Activated naive CD4-positive, alpha-beta T cell treated with anti-CD3 and anti-CD28 coated beads, Interleukin-2, amount 10 ng/mL, durations not matched to agents 7 days and 5 days (primary cell): ENCODE results near the gene HELT.
"Not testable (repeated sequence)": the region's sequence is repeated elsewhere in the genome, so short reads cannot be mapped to it uniquely, and the experiment has no call there.

Source experiments
- CTCF ChIA-PET: fragments of 350-600 bp; sonication (Branson Sonifier 250); formaldehyde crosslinking; loops from one replicate; lab custom pipeline; 2021; ENCODE audit warnings: antibody characterized with exemption; lab: Charles Lee
- DNase-seq: peaks from one replicate; pipeline ENCODE4 v3.0.0-alpha.2; 2020
- H3K27ac Mint-ChIP-seq: one replicate; pipeline ENCODE4 v1.8.0; 2021; ENCODE audit warnings: mild to moderate bottlenecking, moderate library complexity, mixed read lengths
- H3K27me3 Mint-ChIP-seq: one replicate; pipeline ENCODE4 v1.8.0; 2021; ENCODE audit warnings: mild to moderate bottlenecking, mixed read lengths
- H3K36me3 Mint-ChIP-seq: one replicate; pipeline ENCODE4 v1.8.0; 2021; ENCODE audit warnings: mixed read lengths
- H3K4me1 Mint-ChIP-seq: one replicate; pipeline ENCODE4 v1.8.0; 2021; ENCODE audit warnings: mixed read lengths
- H3K4me3 Mint-ChIP-seq: one replicate; pipeline ENCODE4 v1.8.0; 2021; ENCODE audit warnings: mild to moderate bottlenecking, moderate library complexity, mixed read lengths
- H3K9me3 Mint-ChIP-seq: one replicate; pipeline ENCODE4 v1.8.0; 2021; ENCODE audit warnings: mixed read lengths

HELT gene

GRCh38 chr4:185017964-185018772 is at the start of gene HELT:
TSS of gene HELT (plus strand) at chr4:185018490. CDS start at chr4:185018929, 439 bp downstream.
- Mint-ChIP-seq H3K27ac (peak within 1 kb of the TSS; percentile 76), H3K27me3 (peaks cover 100% of the 10 kb centered on the region), H3K4me1 (peaks cover 12% of the 10 kb centered on the region), H3K36me3 (peaks cover 1% of the 10 kb centered on the region), H3K4me3 (no peak within 1 kb of the TSS), H3K9me3 (no peaks in the 10 kb centered on the region)
- CTCF ChIA-PET, result interaction anchor here (0.7 to 1.3 kb wide), 3 partner anchors 13 to 1202 kb away, joined by 3 to 6 read pairs (median 3); no protein-coding TSS in a partner anchor
- DNase-seq, result no peak

GRCh38 chr4:184968784-184969201 is 49.5 kb upstream of the HELT start:
- H3K9me3 Mint-ChIP-seq, result peaks cover 23% of the 10 kb centered on the region
- DNase-seq, result no peak
- peaks cover 5% of the 10 kb centered on the region for H3K4me1 Mint-ChIP-seq
- CTCF ChIA-PET, result no interaction called here
- no peak overlapping the region for H3K4me3 Mint-ChIP-seq
- H3K36me3 Mint-ChIP-seq, result peaks cover 9% of the 10 kb centered on the region
- peaks cover 22% of the 10 kb centered on the region for H3K27me3 Mint-ChIP-seq
- no peak overlapping the region for H3K27ac Mint-ChIP-seq

GRCh38 chr4:184969610-184970009 is 48.7 kb upstream of the HELT start:
- H3K27me3 Mint-ChIP-seq, result peaks cover 22% of the 10 kb centered on the region
- no peak for DNase-seq
- H3K4me3 Mint-ChIP-seq, result no peak overlapping the region
- peaks cover 5% of the 10 kb centered on the region for H3K4me1 Mint-ChIP-seq
- H3K27ac Mint-ChIP-seq, result no peak overlapping the region
- peaks cover 23% of the 10 kb centered on the region for H3K9me3 Mint-ChIP-seq
- CTCF ChIA-PET, result no interaction called here
- H3K36me3 Mint-ChIP-seq, result peaks cover 9% of the 10 kb centered on the region

GRCh38 chr4:184972991-184973390 is 45.3 kb upstream of the HELT start:
- CTCF ChIA-PET, result no interaction called here
- Mint-ChIP-seq H3K27me3 (no peaks in the 10 kb centered on the region), H3K4me1 (no peaks in the 10 kb centered on the region), H3K4me3 (no peak overlapping the region), H3K9me3 (peaks cover 16% of the 10 kb centered on the region), H3K36me3 (no peaks in the 10 kb centered on the region), H3K27ac (no peak overlapping the region)
- DNase-seq, result no peak

GRCh38 chr4:184976348-184976747 is 41.9 kb upstream of the HELT start:
- H3K4me3 Mint-ChIP-seq, DNase-seq, H3K4me1 Mint-ChIP-seq, H3K27me3 Mint-ChIP-seq, H3K27ac Mint-ChIP-seq, H3K9me3 Mint-ChIP-seq, H3K36me3 Mint-ChIP-seq: not testable (repeated sequence)
- CTCF ChIA-PET, result interaction anchor here (1.0 kb wide), 1 partner anchor 231 kb away, joined by 3 read pairs; no protein-coding TSS in a partner anchor

GRCh38 chr4:184977747-184978146 is 40.5 kb upstream of the HELT start:
- CTCF ChIA-PET, result no interaction called here
- Mint-ChIP-seq H3K36me3 (no peaks in the 10 kb centered on the region), H3K27ac (no peak overlapping the region), H3K9me3 (no peaks in the 10 kb centered on the region), H3K4me3 (no peak overlapping the region), H3K27me3 (no peaks in the 10 kb centered on the region), H3K4me1 (no peaks in the 10 kb centered on the region)
- no peak for DNase-seq

- no peaks in the 10 kb centered on the region for H3K36me3 Mint-ChIP-seq
- no peaks in the 10 kb centered on the region for H3K27me3 Mint-ChIP-seq
- H3K9me3 Mint-ChIP-seq, result no peaks in the 10 kb centered on the region
- no peak for DNase-seq
- no peaks in the 10 kb centered on the region for H3K4me1 Mint-ChIP-seq
- CTCF ChIA-PET, result no interaction called here
- no peak overlapping the region for H3K27ac Mint-ChIP-seq
- no peak overlapping the region for H3K4me3 Mint-ChIP-seq
These were observed 40.1 kb upstream of the HELT start for GRCh38 chr4:184978211-184978610.

- CTCF ChIA-PET, result no interaction called here
- Mint-ChIP-seq H3K4me1 (no peaks in the 10 kb centered on the region), H3K36me3 (no peaks in the 10 kb centered on the region), H3K4me3 (no peak overlapping the region), H3K9me3 (no peaks in the 10 kb centered on the region), H3K27ac (peak overlapping the region; percentile 53), H3K27me3 (no peaks in the 10 kb centered on the region)
- no peak for DNase-seq
These were observed 38.7 kb upstream of the HELT start for GRCh38 chr4:184979461-184980124.

GRCh38 chr4:184980261-184980660 is 38.0 kb upstream of the HELT start:
- DNase-seq, result no peak
- Mint-ChIP-seq H3K9me3 (no peaks in the 10 kb centered on the region), H3K27ac (no peak overlapping the region), H3K36me3 (no peaks in the 10 kb centered on the region), H3K27me3 (no peaks in the 10 kb centered on the region), H3K4me3 (no peak overlapping the region), H3K4me1 (no peaks in the 10 kb centered on the region)
- CTCF ChIA-PET, result no interaction called here

GRCh38 chr4:184983672-184984356 is 34.5 kb upstream of the HELT start:
- no peak overlapping the region for H3K4me3 Mint-ChIP-seq
- H3K27ac Mint-ChIP-seq, result no peak overlapping the region
- no peaks in the 10 kb centered on the region for H3K4me1 Mint-ChIP-seq
- CTCF ChIA-PET, result interaction anchor here (0.6 to 4.0 kb wide), 4 partner anchors 47 to 238 kb away, joined by 3 to 26 read pairs (median 3); no protein-coding TSS in a partner anchor
- no peaks in the 10 kb centered on the region for H3K27me3 Mint-ChIP-seq
- H3K9me3 Mint-ChIP-seq, result no peaks in the 10 kb centered on the region
- peak; percentile 67 for DNase-seq
- H3K36me3 Mint-ChIP-seq, result no peaks in the 10 kb centered on the region

- CTCF ChIA-PET, result interaction anchor here (1.0 kb wide), 1 partner anchor 242 kb away, joined by 4 read pairs; no protein-coding TSS in a partner anchor
- no peak for DNase-seq
- H3K27ac Mint-ChIP-seq, result no peak overlapping the region
- no peaks in the 10 kb centered on the region for H3K27me3 Mint-ChIP-seq
- no peaks in the 10 kb centered on the region for H3K4me1 Mint-ChIP-seq
- H3K4me3 Mint-ChIP-seq, result no peak overlapping the region
- H3K9me3 Mint-ChIP-seq, result no peaks in the 10 kb centered on the region
- H3K36me3 Mint-ChIP-seq, result no peaks in the 10 kb centered on the region
These were observed 30.7 kb upstream of the HELT start for GRCh38 chr4:184987493-184988031.

- CTCF ChIA-PET, result interaction anchor here (1.4 kb wide), 1 partner anchor 12 kb away, joined by 3 read pairs; no protein-coding TSS in a partner anchor
These were observed 29.7 kb upstream of the HELT start for GRCh38 chr4:184988611-184989010.

GRCh38 chr4:184989283-184989682 is 29.0 kb upstream of the HELT start:
- CTCF ChIA-PET, result interaction anchor here (1.4 kb wide), 1 partner anchor 11 kb away, joined by 3 read pairs; no protein-coding TSS in a partner anchor
- not testable (repeated sequence) for H3K27ac Mint-ChIP-seq, H3K9me3 Mint-ChIP-seq, H3K4me3 Mint-ChIP-seq, H3K36me3 Mint-ChIP-seq, H3K4me1 Mint-ChIP-seq, H3K27me3 Mint-ChIP-seq, DNase-seq

More at GRCh38 chr4:184988611-184989010, 29.7 kb upstream of the HELT start:
- no peaks in the 10 kb centered on the region for H3K36me3 Mint-ChIP-seq
- H3K27me3 Mint-ChIP-seq, result no peaks in the 10 kb centered on the region
- H3K4me3 Mint-ChIP-seq, result no peak overlapping the region
- H3K9me3 Mint-ChIP-seq, result no peaks in the 10 kb centered on the region
- H3K4me1 Mint-ChIP-seq, result no peaks in the 10 kb centered on the region
- H3K27ac Mint-ChIP-seq, result no peak overlapping the region
- DNase-seq, result no peak

- not testable (repeated sequence) for H3K9me3 Mint-ChIP-seq, H3K27me3 Mint-ChIP-seq, H3K4me3 Mint-ChIP-seq, H3K27ac Mint-ChIP-seq, DNase-seq, H3K4me1 Mint-ChIP-seq, H3K36me3 Mint-ChIP-seq
- CTCF ChIA-PET, result interaction anchor here (1.4 kb wide), 1 partner anchor 10 kb away, joined by 3 read pairs; no protein-coding TSS in a partner anchor
These were observed 28.2 kb upstream of the HELT start for GRCh38 chr4:184990131-184990530.
